ENCODE results near the gene CHD9NB. TPM values are rescaled to one million over a fixed set of nuclear protein-coding genes. Genes with fewer than 3 reads are reported as not detected.
A peak's percentile ranks its signal among the peaks of the same experiment; 100 is the strongest.
"Not testable (repeated sequence)": the region's sequence is repeated elsewhere in the genome, so short reads cannot be mapped to it uniquely, and the experiment has no call there.

CHD9NB gene
- total RNA-seq, 1 donor from 2014 or later: 0.26 TPM

DNA sequence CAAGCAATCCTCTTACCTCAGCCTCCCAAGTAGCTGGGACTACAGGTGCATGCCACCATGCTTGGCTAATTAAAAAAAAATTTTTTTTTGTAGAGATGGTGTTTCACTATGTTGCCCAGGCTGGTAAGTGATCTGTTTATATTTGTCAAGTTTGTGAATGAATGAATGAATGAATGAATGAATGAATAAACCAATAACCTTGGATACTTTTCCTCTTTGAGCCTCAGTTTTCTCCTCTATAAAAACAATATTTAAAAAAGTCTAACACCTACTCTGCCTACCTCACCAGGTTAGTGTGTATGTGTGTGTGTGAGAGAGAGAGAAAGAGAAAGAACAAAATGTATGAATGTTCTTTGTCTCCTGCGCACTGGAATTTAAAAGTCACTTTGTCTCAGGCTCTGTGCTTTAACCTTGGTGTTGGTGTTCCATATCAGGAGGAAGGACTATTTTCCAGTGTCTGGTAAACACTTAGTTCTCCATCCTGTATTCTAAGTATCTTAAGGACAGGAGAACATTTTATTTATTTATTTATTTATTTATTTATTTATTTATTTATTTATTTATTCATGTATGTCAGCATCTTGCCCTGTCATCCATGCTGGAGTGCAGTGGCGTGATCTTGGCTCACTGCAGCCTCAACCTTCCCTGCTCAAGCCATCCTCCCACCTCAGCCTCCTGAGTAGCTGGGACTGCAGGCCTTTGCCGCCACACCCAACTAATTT lies 29.1 kb upstream of the CHD9NB start:
- no peaks in the 10 kb centered on the region for H3K36me3 ChIP-seq (ENCODE audit: control insufficient read depth, insufficient read depth, low read length)
- no peak for DNase-seq (ENCODE audit: low read depth)
- no peaks in the 10 kb centered on the region for H3K27me3 ChIP-seq (ENCODE audit: control insufficient read depth, insufficient read depth, low read length)
- no peak overlapping the region for H3K4me3 ChIP-seq (ENCODE audit: low read depth, low read length)
- TF ChIP-seq, protein P1, sequence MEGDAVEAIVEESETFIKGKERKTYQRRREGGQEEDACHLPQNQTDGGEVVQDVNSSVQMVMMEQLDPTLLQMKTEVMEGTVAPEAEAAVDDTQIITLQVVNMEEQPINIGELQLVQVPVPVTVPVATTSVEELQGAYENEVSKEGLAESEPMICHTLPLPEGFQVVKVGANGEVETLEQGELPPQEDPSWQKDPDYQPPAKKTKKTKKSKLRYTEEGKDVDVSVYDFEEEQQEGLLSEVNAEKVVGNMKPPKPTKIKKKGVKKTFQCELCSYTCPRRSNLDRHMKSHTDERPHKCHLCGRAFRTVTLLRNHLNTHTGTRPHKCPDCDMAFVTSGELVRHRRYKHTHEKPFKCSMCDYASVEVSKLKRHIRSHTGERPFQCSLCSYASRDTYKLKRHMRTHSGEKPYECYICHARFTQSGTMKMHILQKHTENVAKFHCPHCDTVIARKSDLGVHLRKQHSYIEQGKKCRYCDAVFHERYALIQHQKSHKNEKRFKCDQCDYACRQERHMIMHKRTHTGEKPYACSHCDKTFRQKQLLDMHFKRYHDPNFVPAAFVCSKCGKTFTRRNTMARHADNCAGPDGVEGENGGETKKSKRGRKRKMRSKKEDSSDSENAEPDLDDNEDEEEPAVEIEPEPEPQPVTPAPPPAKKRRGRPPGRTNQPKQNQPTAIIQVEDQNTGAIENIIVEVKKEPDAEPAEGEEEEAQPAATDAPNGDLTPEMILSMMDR (IDR thresholded peaks at IDR 0.05; ENCODE audit: insufficient read depth, low read length, severe bottlenecking): no peak
- no peak for FAIRE-seq

DNA sequence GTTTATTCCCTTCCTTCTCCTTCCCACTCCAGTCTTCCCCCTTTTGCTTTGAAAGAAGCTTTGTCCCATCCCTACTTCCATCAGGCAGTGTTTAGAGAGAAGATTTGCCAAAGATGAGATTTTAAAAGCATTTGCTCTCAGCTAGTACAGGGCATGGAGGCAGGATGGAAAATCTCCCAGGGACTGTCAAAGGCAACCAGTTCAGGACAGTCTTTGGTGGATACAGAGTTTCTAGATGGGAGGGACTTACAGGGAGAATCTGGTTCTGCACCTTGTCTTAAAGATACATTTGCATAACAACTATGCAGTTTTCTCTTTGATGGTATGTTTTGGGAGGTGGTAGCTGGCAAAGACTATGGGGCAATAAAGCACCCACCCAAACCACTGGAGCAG lies 28.3 kb upstream of the CHD9NB start:
- no peak overlapping the region for H3K4me3 ChIP-seq (ENCODE audit: low read depth, low read length)
- FAIRE-seq (no peak), DNase-seq (ENCODE audit: low read depth) (no peak)
- H3K36me3 ChIP-seq (ENCODE audit: control insufficient read depth, insufficient read depth, low read length): no peaks in the 10 kb centered on the region
- no peaks in the 10 kb centered on the region for H3K27me3 ChIP-seq (ENCODE audit: control insufficient read depth, insufficient read depth, low read length)
- TF ChIP-seq, protein P1 (IDR thresholded peaks at IDR 0.05; ENCODE audit: insufficient read depth, low read length, severe bottlenecking): no peak

DNA sequence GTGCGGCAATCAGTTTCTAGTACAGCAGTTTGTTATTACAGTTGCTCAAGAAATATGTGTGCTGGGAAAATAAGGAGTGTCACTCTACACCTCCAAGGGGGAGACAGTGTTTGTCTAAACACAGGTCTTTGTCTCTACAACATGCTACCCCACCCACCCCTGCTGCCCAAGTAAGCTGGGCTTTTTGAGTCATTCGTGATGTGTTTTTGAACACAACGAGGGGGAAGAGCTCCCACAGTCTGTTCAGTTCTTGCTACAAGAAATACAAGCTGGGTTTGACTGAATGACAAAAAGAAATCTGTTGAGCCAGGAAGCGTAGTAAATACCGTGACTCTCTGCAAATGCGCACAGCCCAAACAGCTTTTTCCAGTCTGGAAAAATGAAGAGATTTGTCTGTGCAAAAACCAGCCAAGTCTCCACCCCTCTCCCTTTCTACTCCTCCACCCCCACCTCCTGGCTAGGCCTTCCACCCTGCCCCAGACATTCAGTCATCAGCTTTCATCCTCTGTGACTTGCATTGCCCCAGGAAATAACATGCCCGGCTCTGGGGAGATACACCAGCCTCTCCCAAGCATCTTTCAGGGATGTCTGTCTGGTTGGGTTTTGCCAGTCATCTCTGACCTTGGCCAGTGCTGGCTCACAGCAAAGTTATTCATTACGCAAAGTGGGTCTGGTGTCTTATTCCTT lies 27.8 kb upstream of the CHD9NB start:
- no peak overlapping the region for H3K4me3 ChIP-seq (ENCODE audit: low read depth, low read length)
- DNase-seq (ENCODE audit: low read depth) (peak; percentile 95), FAIRE-seq (no peak)
- H3K36me3 ChIP-seq (ENCODE audit: control insufficient read depth, insufficient read depth, low read length): no peaks in the 10 kb centered on the region
- no peaks in the 10 kb centered on the region for H3K27me3 ChIP-seq (ENCODE audit: control insufficient read depth, insufficient read depth, low read length)
- TF ChIP-seq, protein P1 (IDR thresholded peaks at IDR 0.05; ENCODE audit: insufficient read depth, low read length, severe bottlenecking): no peak

DNA sequence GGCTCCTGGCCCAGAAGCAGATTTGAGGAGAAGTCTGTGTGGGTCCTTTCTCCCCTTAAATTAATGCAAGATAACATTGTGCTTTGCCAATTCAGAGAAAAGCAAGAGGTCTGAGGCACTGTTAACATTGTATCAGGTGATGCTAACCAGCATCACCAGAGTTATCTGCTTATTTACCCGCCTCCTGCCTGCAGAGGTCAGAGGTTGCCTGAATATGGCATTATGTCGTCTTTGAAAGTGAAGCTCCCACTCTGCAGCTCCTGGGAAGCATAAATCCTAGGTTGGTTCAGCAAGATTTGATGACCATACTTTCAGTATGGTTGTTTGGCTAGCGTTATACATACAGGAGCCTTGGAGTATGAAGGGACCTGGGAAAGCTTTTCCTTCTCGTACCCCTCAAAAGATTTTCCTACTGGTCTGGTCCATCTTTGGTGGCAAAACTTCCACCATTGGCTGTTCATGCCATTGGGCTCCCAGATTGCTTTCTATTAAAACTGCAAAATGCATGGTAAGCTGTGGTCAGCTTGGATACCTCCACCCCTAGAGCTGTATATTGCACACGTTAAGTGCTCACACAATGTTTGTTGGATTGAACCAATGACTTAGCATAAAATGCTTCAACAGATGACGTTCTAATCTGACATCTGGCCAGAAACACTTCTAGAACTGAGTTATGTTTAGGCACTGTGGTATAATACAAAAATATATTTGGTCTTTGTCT lies 26.2 kb upstream of the CHD9NB start:
- Histone ChIP-seq H3K36me3 (ENCODE audit: control insufficient read depth, insufficient read depth, low read length) (no peaks in the 10 kb centered on the region), H3K4me3 (ENCODE audit: low read depth, low read length) (no peak overlapping the region), H3K27me3 (ENCODE audit: control insufficient read depth, insufficient read depth, low read length) (no peaks in the 10 kb centered on the region)
- DNase-seq (ENCODE audit: low read depth) (no peak), FAIRE-seq (no peak)
- TF ChIP-seq, protein P1 (IDR thresholded peaks at IDR 0.05; ENCODE audit: insufficient read depth, low read length, severe bottlenecking): no peak

DNA sequence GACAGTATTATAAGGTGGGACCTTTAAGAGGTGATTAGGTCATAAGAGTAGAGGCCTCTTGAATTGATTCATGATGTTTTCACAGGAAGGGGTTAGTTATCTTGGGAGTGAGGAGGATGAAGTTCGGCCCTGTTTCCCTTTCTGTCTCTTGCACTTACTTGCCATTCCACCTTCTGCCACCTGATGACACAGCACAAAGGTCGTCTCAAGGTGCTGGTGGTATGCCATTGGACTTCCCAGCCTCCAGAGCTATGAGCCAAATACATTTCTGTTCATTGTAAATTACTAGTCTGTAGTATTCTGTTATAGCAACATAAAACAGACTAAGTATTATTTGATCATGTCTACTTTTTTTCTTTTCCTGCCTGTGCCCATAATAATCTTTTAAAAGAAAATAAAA lies 25.6 kb upstream of the CHD9NB start:
- FAIRE-seq (no peak), DNase-seq (ENCODE audit: low read depth) (no peak)
- H3K4me3 ChIP-seq (ENCODE audit: low read depth, low read length): no peak overlapping the region
- no peaks in the 10 kb centered on the region for H3K36me3 ChIP-seq (ENCODE audit: control insufficient read depth, insufficient read depth, low read length)
- H3K27me3 ChIP-seq (ENCODE audit: control insufficient read depth, insufficient read depth, low read length): no peaks in the 10 kb centered on the region
- TF ChIP-seq, protein P1 (IDR thresholded peaks at IDR 0.05; ENCODE audit: insufficient read depth, low read length, severe bottlenecking): no peak

DNA sequence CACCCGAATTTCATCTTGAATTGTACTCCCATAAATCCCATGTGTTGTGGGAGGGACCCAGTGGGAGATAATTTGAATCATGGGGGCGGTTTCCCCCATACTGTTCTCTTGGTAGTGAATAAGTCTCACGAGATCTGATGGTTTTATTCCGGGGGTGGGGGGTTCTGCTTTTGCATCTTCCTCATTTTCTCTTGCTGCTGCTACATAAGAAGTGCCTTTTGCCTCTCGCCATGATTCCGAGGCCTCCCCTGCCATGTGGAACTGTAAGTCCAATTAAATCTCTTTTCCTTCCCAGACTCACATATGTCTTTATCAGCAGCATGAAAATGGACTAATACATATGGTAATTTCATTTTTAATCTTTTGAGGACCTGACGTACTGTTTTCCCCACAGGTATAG lies 22.8 kb upstream of the CHD9NB start:
- H3K36me3 ChIP-seq (ENCODE audit: control insufficient read depth, insufficient read depth, low read length); FAIRE-seq; H3K27me3 ChIP-seq (ENCODE audit: control insufficient read depth, insufficient read depth, low read length); H3K4me3 ChIP-seq (ENCODE audit: low read depth, low read length); DNase-seq (ENCODE audit: low read depth): not testable (repeated sequence)

DNA sequence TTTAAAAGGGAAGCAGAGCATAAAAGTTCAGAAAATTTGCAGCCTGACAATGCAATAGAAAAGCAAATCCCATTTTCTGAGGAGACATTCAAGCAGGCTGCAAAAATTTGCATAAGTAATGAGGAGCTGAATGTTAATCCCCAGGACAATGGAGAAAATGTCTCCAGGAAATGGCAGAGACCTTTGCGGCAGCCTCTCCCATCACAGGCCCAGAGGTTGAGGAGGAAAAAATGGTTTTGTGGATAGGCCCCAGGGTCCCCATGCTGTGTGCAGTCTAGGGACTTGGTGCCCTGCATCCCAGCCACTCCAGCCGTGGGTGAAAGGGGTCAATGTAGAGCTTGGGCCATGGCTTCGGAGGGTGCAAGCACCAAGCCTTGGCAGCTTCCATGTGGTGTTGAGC lies 21.6 kb upstream of the CHD9NB start:
- H3K36me3 ChIP-seq (ENCODE audit: control insufficient read depth, insufficient read depth, low read length); FAIRE-seq: not testable (repeated sequence)

More for the DNA sequence above, 21.6 kb upstream of the CHD9NB start:
- not testable (repeated sequence) for DNase-seq (ENCODE audit: low read depth); H3K4me3 ChIP-seq (ENCODE audit: low read depth, low read length); H3K27me3 ChIP-seq (ENCODE audit: control insufficient read depth, insufficient read depth, low read length)

Measured in bronchial epithelial cell (primary cell).